Measurements from ENCODE around the gene COX8A.
"Not testable (repeated sequence)": the region's sequence is repeated elsewhere in the genome, so short reads cannot be mapped to it uniquely, and the experiment has no call there.

Gene COX8A

GRCh38 chr11:63970902-63971301 lies 3.5 kb upstream of the COX8A start:
- no peak for DNase-seq

GRCh38 chr11:63973912-63974258 lies 535 bp upstream of the COX8A start:
- not testable (repeated sequence) for DNase-seq

- DNase-seq: no peak
Observed at GRCh38 chr11:63978551-63979239, 4.3 kb downstream of the COX8A start.

GRCh38 chr11:63979426-63979825 lies 5.0 kb downstream of the COX8A start:
- no peak for DNase-seq

- no peak for DNase-seq
Observed at GRCh38 chr11:63985812-63986155, 11.4 kb downstream of the COX8A start.

GRCh38 chr11:63986156-63986931 lies 11.9 kb downstream of the COX8A start, which contains the start of gene OTUB1:
Gene OTUB1, plus strand, starts transcription at chr11:63986438. Its CDS starts 19 bp downstream, at chr11:63986457.
- peak; percentile 89 for DNase-seq

- no peak for DNase-seq
Observed at GRCh38 chr11:63986932-63987513, 12.6 kb downstream of the COX8A start.

GRCh38 chr11:63991558-63991957 lies 17.1 kb downstream of the COX8A start:
- no peak for DNase-seq

GRCh38 chr11:63993100-63993499 lies 18.7 kb downstream of the COX8A start:
- no peak for DNase-seq

GRCh38 chr11:63993993-63994392 lies 19.6 kb downstream of the COX8A start:
- DNase-seq: no peak

- DNase-seq: no peak
Observed at GRCh38 chr11:63996512-63996911, 22.1 kb downstream of the COX8A start.

- no peak for DNase-seq
Observed at GRCh38 chr11:63997104-63997700, 22.8 kb downstream of the COX8A start.

GRCh38 chr11:63997801-63998337 lies 23.4 kb downstream of the COX8A start:
- DNase-seq: no peak

- DNase-seq: no peak
Observed at GRCh38 chr11:63998558-63999348, 24.3 kb downstream of the COX8A start.

- no peak for DNase-seq
Observed at GRCh38 chr11:63999349-64000025, 25.1 kb downstream of the COX8A start.

- no peak for DNase-seq
Observed at GRCh38 chr11:64000026-64000739, 25.8 kb downstream of the COX8A start.

- no peak for DNase-seq
Observed at GRCh38 chr11:64000740-64001483, 26.5 kb downstream of the COX8A start.

- DNase-seq: peak; percentile 69
Observed at GRCh38 chr11:64001484-64002420, 27.3 kb downstream of the COX8A start.

All from NCI-H2171 treated with DMSO at 0.1 percent for 48 hours (cell line).